ENCODE data around the gene KAZN.

The KAZN gene

GRCh38 chr1:14804626-14805025, 206.1 kb downstream of the KAZN start:
- no peak for DNase-seq

GRCh38 chr1:14806772-14807171, 208.3 kb downstream of the KAZN start:
- DNase-seq = no peak

DNA sequence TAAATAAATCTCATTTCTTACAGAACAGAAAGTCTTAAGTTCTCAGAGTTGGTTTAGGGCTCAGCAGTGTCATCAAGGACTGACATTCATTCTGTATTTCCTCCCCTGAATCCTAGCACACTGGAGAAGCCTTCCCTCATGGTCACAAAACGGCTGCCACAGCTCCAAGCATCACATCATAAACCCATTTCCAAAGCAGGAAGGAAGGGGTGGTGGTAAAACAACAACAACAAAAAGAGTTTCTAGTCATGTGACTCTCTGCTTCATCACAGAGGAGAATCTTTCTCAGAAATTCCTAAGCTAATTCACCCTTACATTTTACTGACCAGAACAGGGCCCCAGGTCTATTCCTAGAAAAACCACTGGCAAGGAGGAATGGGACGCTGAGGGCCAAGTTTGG, 210.3 kb downstream of the KAZN start:
- no peak for DNase-seq

DNA sequence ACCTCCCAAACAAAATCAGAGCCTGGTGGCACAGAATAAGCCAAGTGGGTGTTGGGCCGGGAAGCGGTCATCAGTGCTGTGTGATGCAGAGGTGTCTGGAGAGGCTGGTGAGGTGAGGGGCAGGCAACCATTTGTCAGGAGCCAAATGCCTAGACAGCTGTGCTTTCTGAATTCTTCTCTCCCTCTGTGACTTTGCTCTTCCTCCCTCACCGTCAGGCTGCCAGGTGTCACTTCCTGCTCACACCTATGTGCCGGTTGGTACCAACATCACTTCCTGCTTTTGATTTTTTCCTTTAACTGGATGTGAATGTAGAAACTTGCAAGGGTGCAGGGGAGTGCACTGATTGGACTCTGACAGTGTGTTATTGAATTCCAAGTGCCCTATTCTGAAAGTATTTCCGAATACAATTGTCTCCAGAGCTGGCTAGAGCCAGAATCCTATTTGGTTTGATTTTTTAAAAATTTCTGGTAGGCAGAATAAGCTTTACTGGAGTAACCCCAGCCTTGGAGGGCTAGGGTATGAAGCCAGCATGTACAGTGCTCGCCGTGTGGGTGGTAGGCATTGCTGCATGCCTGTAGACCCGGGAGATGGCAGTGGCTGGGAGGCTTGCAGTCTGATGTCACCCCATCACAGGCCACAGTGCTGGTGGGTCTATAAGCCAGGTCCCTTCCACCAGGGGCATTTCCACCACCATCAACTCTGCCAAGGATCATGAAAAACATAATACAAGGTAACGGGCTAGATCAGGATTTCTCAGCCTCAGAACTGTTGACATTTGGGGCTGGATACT, 210.9 kb downstream of the KAZN start:
- DNase-seq = no peak

DNA sequence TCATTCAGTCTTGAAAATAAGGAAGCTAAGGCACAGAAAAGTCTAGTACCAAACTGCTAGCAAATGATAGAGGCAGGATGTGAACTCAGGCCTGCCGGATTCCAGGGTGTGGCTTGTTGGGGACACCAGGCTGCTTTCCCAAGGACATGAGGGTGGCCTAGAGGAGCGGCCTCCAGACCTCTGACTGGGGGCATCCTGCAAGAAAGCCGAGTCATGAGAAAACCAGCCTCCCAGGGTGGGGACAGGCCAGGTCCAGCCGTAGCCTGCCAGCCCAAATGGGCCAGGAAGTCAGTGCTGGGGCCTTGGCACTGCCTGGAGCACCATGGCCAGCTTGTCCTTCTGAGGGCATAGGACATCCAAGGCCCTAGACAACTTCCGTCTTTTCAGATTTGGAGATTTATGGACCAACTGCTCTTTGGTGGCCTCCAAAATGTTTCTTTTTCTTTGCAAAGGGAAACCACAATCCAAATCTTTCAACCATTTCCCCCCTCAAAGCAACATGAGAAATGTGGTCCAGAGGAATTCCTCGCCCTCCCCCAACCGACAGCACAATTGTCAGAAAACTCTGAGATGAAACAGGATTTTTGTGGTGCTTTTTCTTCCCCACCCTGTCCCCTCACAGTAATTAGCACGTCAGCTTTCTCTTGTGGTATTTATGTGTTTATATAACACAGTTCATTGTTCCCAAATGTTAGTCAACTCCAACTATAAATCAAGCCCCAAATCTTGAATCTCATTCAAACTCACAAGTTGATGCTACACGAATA, 212.3 kb downstream of the KAZN start:
- no peak for DNase-seq

DNA sequence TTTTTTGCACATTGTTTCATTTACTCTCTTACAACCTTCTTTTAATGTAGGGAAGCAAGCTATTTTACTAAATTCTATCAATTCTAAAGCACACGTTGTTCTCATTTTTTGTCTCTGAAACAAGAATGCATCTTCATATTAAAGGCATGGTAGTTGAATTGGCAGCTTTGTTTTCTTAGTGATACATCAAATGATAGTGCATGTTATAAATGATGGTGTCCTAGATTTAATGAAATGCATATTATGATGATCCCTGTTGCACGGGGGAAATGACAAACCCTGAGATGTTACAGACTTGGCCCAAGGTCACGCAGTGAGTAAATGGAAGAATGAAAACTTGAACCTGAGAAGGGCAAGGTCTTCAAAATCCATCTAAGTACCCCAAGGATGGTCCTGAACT, 213.1 kb downstream of the KAZN start:
- DNase-seq = no peak

DNA sequence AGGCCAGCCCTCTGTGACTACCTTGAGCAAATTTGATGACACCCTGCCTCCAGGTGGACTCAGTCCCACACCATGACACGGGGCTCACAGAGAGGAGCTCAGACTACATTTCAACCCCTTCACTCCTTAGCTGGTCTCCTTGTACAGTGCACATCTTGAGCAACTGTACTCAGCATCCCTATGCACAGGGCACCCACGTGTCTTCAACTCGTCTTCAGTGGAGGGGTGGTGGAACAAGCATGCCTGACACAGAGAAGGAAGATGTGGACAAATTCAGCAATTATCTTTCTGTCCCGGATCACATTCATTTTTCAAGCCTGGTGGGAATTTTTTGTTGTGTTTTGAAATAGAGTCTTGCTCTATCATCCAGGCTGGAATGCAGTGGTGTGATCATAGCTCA, 213.7 kb downstream of the KAZN start:
- no peak for DNase-seq

GRCh38 chr1:14815175-14815877, 216.8 kb downstream of the KAZN start:
- no peak for DNase-seq

DNA sequence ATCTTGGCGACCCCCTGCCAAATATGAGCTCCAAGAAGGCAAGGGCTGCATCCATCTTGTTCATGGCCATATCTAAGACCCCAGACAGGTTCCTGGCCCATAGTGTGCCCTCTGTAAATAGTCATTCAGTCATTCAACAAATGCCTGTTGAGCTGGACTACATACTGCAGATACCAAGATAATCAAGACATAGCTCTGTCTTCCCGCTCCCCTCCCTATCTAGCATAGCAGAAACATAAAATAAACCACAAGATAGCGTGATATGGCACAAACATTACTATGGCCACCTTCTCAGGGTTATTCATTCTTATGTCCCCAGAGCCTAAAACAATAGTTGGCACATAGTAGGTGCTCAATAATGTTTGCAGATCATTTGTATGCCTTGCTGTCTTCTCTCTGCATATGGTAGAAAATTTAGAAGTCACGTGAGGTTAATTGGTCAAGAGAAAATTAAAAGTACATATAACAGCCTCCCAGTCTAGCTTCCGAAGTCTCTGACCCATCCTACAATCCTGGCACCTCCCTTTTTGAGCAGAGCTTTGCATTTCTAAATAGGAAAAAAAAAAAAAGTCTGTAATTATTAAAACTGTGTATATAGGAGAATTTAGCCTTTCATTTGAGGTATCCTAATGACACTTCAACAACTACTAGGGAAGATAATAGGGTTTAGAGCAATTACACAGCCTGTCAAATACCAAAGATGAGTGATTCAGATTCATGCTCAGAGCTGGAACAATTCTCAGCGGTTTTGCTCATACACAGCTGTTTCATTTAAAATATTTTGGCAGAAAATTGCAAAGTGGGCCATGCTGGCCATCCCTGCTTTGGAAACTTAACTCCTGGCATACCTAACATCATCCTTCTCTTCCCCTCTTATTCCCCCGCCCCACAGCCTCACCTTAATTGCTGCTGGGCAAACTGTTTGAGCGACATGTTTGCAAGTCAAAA, 219.0 kb downstream of the KAZN start:
- no peak for DNase-seq

GRCh38 chr1:14820295-14821085, 222.0 kb downstream of the KAZN start:
- no peak for DNase-seq

DNA sequence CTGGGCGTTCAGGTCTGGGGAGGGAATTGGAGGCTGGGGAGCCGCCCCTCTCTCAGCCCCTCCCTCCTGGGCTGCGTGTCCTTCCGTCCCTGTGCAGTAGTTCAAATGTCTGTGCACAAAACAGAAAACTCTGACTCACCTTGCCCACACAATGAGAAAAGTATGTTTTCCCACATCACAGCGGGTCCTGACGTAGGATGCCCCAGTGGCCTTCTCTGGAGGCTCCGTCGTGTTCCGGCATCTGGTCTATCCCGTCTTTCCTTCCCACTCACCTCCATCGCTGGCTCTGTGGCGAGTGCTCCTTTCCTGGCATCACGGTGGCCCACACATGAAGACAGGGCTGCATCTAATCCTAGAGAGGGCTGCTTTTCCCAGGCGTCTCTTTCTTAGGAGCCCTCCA, 224.0 kb downstream of the KAZN start:
- no peak for DNase-seq

GRCh38 chr1:14822996-14823395, 224.5 kb downstream of the KAZN start:
- DNase-seq = no peak

DNA sequence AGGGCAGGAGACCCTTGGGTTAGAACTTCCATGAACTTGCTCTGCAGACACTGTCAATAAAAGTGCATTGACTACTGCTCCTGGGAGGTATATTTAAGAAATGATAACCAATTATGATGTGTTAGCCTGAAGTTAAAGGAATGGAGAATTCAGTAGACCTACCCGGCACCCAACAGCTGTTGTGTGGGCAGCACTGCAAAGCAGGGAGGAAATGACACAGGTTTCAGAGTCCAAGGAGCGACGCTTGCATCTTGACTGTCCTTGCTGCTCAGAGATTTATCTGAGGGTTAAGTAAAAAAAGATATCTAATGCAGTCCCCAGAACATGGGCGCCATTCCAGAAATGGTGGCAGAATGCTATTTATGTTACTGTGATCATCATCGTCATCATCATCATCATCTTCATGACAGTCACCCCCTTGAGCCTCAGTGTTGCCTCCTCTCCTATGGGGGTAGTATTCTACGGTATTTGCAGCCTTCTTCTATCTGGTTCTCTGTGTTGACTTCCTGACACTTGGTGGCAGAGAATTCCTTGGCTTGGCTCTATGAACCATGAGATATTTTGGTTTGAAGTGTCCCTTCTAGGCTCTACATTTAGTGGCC, 225.9 kb downstream of the KAZN start:
- no peak for DNase-seq

- DNase-seq = no peak
These were observed 226.9 kb downstream of the KAZN start for GRCh38 chr1:14825396-14825795.

DNA sequence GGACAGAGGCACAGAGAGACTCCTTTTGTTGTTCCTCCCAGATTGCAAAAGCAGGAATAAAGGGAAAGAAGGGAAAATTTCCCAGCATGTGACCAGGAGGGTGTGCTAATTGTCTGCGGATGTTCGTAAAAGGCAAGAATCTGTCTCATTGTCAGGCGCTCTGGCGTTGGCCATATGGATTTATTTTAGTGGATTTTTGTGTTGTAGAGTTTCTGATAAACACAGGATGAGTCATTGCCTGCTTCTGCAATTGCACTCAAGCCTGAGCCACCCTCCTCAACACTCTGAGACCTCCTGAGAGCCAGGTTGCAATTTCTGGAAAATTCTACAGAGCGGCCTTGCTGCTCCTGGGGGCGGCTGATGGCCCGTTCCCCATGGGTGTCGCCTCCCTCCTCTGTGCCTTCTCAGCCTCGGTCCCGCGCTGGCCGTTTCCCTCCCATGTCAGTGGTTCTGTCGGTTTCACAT, 227.7 kb downstream of the KAZN start:
- no peak for DNase-seq

GRCh38 chr1:14826731-14827326, 228.3 kb downstream of the KAZN start:
- DNase-seq = no peak

DNA sequence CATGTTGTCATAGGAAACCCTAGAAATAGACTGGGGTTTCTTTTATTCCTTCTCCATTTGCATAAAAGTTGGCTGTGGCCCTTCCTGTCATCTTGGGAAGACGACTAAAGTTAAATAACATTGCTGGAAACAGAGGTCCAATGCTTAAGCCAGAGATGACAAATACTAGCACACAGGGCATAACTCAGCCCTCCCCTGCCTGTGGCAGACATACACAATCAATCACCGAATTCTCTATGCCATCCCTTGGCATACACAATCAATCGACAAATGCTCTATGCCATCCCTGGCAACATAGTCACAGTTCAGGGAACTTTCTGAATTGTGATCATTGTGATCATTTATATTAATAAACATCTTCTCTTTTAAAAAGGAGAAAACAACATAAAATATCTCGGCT, 229.4 kb downstream of the KAZN start:
- DNase-seq = no peak

DNA sequence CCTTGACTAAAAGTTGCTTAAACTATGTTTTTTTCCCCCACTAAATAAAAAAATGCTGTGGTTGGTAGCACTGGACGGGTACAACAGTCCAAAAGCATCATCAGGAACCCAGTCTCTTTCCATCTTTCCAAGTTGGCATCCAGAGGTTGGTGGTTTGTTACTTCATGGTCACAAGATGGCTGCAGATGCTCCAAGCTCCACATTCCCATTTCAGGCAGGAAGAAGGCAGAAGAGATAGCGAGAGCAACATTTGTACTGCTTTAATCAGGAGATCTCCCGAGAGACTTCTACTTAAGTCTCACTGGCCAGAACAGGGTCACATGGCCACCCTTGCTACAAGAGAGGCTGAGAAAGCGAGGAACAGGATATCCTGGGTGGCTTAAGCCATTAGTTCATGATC, 230.2 kb downstream of the KAZN start:
- DNase-seq = no peak

GRCh38 chr1:14835725-14836124, 237.2 kb downstream of the KAZN start:
- DNase-seq = no peak

- DNase-seq = no peak
These were observed 238.1 kb downstream of the KAZN start for GRCh38 chr1:14836426-14837140.
